GM21515 (cell line): ENCODE data around the gene RAPGEF2.
"Not testable (repeated sequence)": the region's sequence is repeated elsewhere in the genome, so short reads cannot be mapped to it uniquely, and the experiment has no call there.

Experiments used
- ATAC-seq: cut with Tn5 transposase; IDR thresholded peaks from one replicate; pipeline ENCODE4 v1.9.1; 2021; ENCODE audit not compliant: unreplicated experiment

The RAPGEF2 gene

DNA sequence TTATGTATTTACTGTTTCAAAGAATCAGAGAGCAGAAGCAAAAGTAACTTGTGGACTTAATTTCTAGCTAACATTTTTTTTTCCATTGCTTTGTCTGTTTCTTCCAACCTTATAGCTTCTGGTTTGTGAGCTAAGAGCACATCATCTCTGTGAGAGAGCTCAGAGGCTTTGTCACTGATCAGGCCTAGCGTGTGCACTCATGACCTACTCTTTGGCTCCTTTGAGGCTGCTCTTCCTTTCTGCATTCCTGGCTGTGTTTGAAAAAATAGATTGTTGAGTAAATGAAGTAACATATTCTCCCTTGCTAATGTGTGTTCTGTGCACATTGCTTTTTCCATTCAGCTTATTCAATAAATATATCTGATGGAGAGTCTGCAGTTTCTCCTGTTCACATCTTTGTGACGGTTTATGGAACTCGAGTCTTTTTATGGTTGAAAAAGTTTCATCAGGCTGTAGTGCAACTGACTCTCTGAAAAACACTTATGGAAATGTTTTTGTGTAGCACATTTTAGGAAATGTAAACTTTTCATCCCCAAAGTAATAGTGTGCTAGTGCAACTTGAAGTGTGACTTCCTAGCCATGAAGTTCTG is 133.0 kb downstream of the RAPGEF2 start:
- no peak for ATAC-seq

DNA sequence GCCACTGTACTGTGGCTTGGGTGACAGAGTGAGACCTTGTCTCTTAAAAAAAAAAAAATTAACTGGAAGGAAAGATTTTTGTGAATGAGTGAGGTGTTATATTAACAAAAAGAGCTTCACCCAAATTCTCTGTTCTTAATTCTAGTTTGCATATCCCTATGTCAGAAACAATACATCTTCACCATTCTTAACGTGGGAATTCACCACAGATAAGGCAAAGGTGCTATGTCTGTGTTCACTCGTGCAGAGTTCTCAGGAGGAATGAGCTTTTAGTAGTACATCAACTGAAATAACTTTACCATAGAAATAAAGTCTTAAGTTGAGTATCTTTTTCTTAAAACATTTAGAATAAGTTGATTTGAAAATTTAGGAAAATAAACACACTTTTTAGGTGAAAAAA is 135.1 kb downstream of the RAPGEF2 start:
- ATAC-seq: no peak

DNA sequence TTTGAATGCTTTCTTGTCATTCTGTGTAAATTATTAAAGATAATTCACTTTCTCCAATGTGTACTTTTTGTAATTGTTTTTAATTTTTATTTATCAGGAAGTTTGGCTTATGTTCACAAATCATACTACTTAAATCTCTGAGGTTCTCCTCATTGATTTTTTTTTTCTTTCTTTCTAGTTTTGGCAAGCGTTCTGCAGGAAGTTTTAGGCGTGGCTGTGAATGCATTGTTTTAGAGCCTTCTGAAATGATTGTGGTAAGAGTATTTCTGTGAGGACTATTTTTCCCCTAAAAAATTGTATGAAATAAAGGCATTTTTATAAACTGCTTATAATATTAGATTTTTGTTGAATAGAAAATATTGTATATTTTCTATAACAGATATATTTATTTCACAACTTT is 135.8 kb downstream of the RAPGEF2 start:
- ATAC-seq: no peak

DNA sequence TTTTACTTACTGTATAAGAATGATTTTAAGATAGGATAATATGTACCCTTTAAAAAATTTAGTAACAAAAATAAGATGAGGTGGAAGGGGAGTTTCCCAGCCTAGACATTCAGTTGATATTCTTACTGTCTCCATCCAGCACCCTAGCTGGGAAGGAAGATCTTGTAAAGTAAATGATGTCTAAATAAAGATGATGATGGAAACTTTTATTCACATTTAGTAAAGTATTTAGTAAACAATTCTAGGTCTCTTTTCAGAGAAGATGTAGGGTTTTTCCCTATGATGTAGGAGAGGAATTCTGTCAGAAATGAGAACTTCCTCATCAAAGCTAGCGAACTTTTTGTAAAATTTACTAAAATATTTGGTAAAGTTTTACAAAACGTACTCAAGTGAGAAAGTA is 136.8 kb downstream of the RAPGEF2 start:
- ATAC-seq: no peak

DNA sequence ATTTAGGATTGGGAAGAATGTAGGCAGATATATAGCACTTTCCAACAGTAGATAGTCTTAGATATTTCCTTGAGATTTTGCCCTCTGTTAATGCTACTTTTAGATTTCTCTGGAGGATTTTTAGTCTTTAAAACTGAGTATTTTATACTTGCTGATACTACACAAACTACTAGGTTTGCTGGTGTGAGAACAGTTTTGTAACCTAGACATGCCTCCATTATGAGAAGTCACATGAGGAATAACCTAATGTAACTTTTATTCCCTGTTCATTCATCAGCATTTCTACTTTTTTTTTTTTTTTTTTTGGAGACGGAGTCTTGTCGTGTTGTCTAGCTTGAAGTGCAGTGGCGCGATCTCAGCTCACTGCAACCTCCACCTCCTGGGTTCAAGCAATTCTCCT is 137.2 kb downstream of the RAPGEF2 start:
- no peak for ATAC-seq

DNA sequence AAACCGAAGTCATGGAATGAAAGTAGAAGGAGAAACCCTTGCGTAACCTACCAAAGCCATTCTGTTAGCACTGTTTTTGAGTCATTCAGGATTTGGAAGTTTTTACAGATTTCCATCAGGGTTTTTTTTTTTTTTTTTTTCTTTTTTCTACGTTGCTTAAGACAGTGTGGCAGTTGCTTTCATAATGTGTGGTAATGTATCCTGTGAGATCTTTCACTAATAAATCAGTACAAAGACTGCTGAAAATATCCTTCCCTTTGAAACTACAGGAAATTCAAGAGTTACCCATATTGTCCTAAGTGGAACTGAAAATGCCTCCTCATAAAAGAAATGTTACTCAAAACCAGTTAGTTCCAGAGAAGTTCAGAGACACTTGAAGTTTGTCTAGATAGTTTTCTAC is 137.8 kb downstream of the RAPGEF2 start:
- ATAC-seq: no peak

DNA sequence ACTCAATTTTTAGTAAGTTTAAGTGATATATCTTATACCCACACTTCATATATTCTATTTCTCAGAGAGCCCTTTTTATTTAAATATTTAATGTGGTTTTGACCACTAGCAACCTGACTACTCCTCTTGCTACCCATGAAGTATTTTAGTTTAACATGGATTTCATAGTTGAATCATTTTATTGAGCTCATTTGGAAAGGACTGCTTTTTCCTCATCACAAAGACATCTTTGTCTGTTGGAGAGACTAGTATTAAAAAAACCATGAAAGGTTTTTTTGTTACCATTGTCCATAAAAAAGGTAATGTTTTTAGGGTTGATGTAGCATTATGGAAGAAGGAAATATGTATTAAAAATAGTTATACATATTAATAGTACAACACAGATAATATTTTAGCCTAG is 139.5 kb downstream of the RAPGEF2 start:
- no peak for ATAC-seq

DNA sequence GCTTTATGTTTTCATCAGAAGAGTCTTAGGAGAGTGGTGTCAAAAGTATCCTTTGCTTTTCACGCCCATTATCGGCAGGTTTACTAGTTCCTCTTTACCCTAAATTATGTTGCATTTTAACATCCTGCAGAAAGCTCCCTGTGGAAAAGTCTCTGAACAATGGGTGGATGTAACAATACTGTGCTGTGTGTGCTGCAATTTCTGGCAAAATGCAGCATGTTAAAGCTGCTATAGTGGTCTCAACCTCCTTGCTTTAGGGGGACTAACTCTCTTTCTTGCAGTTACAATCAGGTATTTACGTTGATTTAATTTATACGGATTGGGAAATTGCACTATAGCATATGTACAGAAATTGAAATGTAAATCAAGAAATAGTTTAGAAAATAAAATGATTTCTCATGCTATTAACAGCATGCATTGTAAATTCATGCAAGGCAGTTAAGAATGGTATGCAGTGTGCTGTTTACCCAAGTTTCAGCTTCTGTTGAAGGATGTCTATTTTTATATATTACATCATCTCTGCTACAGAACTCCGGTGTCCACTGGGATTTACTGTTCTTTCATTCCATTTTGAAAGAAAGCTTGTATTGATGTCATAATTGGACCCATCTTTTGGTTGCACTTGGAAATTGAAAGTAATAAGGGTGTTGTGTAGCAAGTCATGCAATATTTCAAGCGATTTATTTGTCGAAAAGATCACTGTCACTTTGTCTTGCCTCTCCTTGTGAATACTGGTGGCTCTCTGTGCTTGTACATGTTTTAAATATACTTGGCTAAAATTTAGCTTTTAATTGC is 145.7 kb downstream of the RAPGEF2 start:
- no peak for ATAC-seq

DNA sequence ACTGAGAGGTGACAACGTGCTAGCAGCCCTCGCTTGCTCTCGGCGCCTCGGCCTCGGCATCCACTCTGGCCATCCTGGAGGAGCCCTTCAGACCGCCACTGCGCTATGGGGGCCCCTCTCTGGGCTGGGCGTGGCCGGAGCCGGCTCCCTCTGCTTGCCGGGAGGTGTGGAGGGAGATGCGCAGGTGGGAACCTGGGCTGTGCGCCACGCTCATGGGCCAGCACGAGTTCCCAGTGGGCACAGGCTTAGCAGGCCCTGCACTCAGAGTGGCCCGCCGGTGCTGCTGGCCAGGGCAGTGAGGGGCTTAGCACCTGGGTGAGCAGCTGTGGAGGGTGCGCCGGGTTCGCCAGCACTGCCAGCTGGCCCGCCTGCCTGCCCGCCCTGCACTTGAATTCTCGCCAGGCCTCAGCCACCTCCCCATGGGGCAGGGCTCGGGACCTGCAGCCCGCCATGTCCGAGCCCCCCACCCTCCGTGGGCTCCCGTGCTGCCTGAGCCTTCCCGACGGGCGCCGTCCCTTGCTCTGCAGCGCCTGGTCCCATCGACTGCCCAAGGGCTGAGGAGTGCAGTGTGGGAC is 148.0 kb downstream of the RAPGEF2 start:
- ATAC-seq: no peak

DNA sequence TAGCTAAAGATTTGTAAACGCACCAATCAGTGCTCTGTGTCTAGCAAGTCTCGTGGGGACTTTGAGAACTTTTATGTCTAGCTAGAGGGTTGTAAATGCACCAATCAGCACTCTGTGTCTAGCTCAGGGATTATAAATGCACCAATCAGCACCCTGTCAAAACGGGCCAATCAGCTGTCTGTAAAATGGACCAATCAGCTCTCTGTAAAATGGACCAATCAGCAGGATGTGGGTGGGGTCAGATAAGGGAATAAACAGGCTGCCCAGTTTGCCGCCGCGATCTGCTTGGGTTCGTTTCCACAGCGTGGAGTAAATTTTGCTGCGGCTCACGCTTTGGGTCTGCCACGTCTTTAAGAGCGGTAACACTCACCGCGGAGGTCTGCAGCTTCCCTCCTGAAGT is 148.7 kb downstream of the RAPGEF2 start:
- not testable (repeated sequence) for ATAC-seq

DNA sequence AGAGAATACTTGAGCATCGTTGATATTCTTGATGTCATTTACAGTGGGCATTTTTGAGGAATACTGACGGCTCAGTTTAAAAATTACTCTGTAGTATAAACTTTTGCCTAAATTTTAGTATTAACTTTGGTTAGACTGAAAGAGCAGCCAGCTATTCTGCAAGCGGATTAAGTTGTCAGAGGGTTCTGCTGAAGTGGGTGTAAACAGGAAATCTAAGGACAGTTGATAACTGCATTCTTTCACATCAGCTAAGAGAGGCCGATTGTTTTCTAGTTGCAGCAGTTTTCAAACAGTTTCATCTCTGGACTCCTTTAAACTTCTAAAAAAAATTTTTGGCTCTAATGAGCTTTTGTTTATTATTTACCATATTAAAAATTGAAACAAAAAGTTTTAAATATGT is 149.6 kb downstream of the RAPGEF2 start:
- ATAC-seq: no peak

DNA sequence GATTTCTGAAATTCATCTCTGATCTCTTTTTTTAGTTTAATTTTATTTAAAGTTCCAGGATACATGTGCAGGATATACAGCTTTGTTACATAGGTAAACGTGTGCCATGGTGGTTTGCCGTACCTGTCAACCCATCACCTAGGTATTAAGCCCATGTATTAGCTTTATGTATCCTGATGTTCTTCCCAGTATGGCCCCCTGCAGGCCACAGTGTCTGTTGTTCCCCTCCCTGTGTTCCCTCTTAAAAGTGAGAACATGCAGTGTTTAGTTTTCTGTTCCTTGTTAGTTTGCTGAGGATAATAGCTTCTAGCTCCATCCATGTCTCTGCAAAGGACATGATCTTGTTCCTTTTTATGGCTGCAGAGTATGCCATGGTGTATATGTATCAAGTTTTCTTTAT is 153.2 kb downstream of the RAPGEF2 start:
- no peak for ATAC-seq

DNA sequence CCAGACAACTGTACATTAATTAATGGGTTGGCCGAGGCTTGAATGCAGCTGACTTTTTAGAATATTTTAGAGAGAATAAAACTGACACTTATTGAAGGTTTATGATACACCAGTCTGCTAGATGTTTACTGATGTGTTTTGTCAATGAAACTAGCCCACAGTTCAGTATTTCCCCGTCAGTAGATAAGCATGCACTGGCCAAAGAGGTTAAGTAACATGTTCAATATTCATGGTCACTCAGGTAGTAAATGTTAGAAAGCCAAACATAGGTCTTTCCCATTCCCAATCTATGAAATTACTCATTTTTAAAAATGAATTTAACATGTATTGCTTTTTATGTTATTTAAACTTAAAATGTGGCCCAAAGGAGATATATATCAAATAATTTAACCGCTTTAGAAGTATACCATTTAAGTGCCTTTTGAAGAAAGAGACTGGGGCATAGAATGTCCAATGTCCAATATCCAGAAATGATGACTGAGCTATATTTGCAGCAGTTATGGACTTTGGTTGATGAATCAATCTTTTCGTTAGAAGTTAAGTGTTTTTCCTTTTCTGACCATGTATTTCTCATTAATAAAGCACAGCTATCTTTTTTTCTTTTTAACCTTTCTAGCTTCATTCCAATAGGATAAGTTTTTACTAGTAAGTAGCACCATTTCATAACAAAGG is 156.1 kb downstream of the RAPGEF2 start:
- ATAC-seq: no peak

DNA sequence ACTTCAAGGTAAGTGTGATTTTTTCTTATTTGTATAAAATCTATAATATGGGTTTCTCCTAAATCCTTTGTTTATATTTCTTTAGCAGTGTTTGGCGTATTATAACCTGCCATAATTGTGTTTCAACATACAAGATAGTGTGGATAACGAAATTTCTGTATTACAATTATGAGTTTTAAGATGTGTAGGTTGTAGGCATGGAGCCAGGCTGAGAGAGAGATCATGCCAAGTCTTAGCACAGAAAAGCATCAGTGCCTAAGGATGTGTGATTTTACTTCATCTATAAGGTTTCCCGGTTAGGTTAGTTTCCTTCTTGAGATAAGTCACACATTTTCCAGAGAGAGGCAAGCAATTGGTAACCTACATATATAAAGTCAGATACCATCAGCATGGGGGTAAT is 161.2 kb downstream of the RAPGEF2 start:
- ATAC-seq: no peak

DNA sequence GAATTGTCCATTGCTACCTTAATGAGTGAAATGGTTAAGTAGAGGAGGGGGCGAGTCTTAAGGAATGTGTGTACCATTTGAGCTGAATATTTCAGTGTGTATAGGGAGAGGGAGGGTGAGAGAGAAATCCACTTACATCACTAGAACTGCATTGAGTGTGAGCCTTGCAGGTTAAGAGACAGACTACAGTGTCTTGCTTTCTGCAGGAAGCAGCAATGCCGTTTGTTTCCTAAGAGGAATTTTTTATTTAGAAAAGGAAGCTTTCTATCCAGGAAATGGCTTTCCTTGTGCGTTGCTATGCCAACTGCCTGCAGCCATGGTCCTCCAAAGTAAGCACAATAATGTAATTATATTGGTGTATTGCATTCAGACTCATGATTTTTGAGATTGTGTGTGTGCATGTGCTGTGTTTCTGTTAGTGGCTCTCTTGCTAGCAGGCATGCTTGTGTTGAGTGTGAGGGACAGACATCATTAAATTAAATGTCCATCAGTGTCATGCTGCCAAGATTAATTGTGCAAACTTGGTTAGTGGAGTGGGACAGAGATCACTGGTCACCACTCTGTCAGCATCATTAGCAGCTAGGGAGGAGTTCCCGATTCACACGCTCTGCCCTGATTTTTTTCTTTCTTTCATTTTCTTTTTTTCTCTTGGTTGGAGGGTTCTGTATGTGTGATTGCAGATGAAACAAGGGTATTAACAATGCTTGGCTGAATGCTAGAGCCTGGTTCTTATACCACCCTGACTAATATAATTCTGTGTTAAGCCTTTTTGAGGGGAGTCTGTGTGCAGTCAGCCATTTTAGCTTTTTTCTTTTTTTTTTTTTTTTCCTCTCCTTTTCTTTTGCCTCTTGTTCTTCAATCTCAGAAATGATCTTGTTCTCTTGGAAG is 164.3 kb downstream of the RAPGEF2 start:
- peak; percentile 65 for ATAC-seq

DNA sequence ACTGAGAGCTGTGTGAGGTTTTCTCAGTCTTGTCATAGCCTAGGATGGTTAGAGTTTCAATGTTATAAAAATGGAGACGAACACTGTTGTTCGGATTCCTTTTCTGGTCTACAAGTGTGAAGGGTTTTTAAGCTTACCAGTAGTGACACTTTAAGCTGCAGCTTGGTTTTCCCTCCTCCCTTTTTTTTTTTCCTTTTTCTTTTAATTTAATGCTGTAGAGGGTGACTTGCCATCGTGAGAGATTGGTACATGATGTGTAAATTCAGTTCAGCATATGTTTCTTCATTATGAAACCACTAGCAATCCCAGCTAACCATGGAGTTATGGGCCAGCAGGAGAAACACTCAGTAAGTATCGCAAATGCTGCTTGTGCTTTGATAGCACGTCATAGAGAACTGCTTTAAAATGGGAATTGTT is 165.0 kb downstream of the RAPGEF2 start:
- no peak for ATAC-seq

DNA sequence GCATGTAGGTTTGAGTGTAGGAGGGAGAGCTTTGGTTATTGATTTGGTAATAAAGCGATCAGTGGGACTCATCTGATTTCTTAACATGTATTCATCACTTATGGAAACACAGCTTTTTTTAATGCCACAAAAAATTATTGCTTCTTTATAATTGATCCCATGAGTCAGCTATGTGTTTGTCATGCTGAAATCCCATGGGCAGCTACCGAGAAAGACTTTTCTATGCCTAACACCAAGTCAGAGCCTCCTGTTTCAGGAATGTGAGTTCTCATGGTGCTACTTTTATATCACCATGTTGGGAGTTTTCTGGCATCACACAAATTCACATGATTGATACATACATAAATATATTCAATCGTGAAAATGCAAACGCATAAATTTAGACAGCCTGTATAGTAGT is 165.7 kb downstream of the RAPGEF2 start:
- no peak for ATAC-seq

DNA sequence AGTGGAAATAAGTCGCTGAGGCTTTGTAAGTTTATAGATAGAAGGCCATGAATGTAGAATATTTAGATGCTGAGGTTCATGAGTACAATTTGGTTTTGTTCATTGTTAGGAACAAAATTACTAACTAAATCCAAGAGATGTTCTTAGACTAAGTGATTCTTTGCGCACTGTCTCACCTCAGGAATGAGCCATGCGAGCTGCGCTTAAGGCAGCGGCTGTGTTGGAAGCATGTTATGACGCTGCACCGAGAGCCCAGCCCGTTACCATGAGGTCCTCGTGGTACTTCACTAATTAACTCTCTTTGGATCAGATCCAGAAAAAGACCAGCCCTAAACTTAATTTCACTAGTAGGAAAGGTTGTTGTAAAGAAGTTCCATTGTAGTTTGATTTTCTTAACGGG is 166.2 kb downstream of the RAPGEF2 start:
- ATAC-seq: no peak

DNA sequence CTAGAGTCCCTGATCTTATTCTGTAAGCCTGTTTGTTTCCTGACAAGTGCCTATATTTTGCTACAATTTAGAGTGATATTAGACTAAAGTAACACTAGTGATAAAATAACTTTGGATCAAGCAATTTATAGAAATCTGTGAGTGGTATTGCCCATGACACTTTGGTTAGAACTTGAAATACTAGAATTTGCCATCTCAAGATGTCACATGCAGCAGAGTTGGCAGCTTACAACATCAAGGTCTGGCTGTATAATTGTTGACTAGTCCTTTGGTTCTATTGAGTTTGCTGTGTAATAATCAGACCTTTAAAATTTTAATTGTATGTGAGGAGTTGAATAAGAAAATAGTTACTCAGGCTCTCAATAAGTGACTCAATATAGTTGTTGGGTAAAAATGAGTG is 167.1 kb downstream of the RAPGEF2 start:
- no peak for ATAC-seq

DNA sequence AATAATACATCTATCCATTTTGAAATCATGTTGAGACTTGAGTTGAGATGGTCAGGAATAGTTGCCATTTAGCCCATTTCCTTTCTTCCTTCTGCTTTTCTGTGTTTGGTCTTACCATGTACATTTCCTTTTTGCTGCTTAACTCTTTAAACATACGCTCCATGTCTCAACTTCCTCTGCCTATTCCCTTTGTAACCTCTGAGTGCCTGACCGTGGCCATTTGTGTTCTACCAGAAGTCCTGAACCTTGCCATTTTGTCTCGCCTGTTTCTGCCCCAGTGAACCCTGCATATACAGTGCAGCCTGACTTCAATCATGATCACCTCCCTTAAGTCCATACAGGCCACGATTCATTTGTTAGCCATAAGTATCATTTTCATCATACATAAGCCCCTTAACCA is 169.0 kb downstream of the RAPGEF2 start:
- no peak for ATAC-seq
